ENCODE measurements around the gene UTP11.

The UTP11 gene

DNA sequence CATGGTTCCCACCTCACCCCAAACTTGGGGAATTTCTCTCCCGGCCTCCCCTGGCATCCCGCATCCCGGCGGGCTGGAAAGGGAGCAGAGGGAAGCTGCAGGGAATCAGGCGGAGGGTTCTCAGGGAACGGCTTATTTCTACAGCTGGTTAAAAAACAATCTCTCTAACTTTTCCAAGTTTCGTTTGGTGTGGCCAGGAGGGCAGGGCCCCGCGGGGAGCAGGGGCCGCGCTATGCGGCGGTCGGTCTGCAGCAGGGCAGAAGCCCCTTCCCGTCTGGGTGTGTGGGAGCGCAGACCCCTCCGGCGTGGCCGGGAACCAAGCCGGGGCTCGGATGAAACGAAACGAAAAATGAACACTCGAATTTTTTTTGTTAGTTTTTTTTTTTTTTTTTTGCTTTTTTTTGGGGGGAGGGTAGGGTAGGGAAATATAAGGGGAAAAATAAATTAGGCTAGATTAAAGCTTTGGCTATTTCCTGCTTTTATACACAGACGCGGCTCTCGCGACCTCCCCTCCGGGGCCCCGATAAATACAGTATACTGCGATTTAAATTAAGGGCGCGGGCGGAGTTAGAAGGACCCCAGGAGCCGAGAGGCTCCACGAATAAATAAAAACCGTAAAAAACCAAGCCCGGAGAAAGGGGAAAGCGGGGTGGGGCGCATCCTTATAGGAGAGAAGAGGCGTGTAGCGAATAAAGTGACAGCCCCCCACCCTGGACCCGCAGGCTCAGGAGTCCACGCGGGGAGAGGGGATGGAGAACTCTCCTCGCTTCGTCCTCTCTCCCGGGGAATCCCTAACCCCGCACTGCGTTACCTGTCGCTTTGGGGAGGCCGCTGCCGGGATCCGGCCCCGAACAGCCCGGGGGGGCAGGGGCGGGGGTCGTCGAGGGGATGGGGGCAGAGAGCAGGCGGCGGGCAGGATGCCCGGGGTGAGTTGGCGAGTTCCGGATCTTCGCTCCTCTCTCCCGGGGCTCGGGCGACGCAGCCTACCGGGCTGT lies 32.0 kb downstream of the UTP11 start:
- peak overlapping the region; percentile 51 for H3K4me3 ChIP-seq (ENCODE audit: low read length)
- TF ChIP-seq ZNF274 (IDR thresholded peaks at IDR 0.05; ENCODE audit: low read depth, low read length): no peak

DNA sequence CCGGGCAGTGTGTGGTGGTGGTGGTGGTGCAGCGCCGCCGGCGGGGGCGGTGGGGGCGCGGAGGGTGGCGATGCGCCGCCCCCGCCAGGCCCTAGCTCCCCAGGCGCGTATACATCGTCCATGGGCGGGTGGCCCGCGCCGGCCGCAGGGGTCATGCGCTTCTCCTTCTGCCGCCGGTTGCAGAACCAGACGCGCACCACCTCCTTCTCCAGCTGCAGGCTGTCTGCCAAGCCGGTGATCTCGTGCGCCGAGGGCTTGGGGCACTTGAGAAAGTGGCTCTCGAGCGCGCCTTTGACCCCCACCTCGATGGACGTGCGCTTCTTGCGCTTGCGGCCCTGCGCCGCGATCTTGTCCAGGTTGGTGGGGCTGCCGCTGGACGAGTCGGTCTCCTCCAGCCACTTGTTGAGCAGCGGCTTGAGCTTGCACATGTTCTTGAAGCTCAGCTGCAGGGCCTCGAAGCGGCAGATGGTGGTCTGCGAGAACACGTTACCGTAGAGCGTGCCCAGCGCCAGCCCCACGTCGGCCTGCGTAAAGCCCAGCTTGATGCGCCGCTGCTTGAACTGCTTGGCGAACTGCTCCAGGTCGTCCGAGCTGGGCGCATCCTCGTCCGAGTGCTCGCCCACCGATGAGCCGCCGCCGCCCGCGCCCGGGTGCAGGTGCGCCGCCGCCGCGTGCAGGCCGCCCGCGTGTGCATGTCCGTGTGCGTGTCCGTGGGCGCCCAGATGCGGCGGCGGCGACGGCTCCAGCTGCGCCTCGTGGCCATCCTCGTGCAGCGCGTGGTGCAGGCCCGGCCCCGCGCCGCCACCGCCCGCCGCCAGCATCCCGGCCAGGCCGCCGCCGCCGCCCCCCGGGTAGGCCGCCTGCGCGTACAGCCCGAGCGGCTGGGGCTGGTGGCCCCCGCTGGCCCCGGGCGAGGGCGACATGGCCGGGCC lies 33.1 kb downstream of the UTP11 start:
- H3K4me3 ChIP-seq (ENCODE audit: low read length): peak overlapping the region; percentile 21; the same call in 1 of the 2 replicates
- TF ChIP-seq ZNF274 (IDR thresholded peaks at IDR 0.05; ENCODE audit: low read depth, low read length): no peak

DNA sequence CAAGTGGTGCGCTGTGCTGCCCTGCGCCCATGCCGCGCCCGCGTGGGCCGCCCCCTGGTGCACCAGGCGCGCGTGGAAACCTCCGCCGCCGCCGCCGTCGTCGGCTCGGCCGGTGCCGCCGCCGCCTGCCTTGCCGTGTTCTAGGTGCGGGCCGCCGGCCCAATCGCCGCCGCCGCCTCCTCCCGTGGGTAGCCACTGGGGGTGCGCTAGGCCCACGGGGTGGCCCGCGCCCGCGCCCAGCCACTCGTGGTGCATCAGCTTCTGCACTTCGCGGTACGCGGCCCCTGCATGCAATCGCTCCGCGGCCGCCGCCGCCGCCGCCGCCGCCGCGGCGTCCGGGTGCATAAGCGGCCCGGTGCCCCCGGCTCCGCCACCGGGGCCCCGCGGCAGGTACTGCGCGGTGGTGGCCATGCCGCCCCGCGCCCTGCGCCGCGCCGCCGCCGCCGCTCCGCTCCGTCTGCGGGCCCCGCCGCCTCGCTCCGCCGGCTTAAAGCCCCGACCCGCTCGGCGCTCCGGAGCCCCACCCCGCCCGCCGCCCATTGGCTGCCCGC lies 33.9 kb downstream of the UTP11 start, which contains the start of gene POU3F1:
TSS of gene POU3F1 (minus strand) at position 461 of the 551 bp plus-strand sequence. CDS start at position 411, 50 bp downstream.
- H3K4me3 ChIP-seq (ENCODE audit: low read length): peak within 1 kb of the TSS; percentile 68
- TF ChIP-seq ZNF274 (IDR thresholded peaks at IDR 0.05; ENCODE audit: low read depth, low read length): no peak

DNA sequence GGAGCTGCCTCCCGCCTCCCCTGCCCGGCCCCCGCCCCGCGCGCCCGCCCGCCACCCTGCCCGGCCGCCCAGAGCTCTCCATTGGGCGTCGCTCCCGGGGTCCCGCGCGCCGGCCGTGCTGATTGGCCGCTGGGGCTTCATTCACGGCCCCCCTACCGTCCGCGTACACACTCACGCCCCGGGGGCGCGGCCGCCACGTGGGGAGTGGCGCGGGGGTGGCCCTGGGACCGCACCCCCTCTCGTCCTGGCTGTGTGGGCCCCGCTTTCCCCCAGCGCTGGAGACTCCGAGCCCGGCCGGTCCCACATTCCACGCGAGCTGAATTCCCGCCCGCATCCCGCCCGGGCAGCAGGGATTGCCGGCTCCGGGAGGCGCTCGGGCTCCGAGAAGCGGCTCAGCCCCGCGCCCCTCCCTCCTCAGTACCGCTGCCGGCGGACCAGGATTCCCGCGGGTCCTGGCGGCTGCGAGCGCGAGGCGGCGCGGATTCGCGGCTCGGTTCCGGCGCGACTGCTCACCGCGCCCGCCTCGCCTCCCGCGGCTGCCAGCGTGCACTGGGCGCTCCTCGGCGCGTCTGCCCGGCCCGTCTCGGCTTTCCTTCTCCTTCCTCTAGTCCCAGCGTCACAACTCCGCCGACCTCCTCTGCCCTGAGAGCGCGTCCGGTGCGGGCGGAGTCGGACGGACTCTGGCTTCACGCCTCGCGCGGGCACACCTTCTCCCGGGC lies 34.5 kb downstream of the UTP11 start:
- no peak for TF ChIP-seq ZNF274 (IDR thresholded peaks at IDR 0.05; ENCODE audit: low read depth, low read length)
- H3K4me3 ChIP-seq (ENCODE audit: low read length): peak overlapping the region; percentile 68

DNA sequence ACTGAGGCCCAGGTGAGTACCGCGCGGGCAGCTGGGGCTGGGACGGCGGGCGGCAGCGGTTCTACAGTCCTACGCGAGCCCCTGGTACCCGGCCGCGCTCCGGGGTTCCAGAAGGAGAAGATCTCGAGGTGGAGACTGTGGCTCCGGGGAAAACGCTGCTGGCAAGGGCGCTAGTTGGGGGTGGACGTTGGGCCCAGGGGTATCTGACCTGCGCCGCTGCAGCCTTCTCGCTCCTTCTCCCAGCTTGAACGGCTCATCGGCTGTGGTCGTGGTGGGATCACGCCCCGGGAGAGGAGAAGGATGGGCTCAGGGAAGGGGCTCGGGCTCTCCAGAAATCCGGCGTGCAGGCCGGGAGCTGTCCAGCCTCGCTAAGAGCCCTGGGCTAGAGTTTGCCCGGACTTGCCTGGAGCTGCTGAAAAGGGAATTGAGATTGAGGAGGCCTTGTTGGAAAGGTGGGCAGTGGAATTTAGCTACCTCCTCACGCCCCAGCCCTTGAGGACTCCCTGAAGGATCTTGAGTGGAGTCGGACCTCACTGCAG lies 35.1 kb downstream of the UTP11 start:
- TF ChIP-seq ZNF274 (IDR thresholded peaks at IDR 0.05; ENCODE audit: low read depth, low read length): no peak
- H3K4me3 ChIP-seq (ENCODE audit: low read length): peak overlapping the region; percentile 68; the same call in 1 of the 2 replicates

DNA sequence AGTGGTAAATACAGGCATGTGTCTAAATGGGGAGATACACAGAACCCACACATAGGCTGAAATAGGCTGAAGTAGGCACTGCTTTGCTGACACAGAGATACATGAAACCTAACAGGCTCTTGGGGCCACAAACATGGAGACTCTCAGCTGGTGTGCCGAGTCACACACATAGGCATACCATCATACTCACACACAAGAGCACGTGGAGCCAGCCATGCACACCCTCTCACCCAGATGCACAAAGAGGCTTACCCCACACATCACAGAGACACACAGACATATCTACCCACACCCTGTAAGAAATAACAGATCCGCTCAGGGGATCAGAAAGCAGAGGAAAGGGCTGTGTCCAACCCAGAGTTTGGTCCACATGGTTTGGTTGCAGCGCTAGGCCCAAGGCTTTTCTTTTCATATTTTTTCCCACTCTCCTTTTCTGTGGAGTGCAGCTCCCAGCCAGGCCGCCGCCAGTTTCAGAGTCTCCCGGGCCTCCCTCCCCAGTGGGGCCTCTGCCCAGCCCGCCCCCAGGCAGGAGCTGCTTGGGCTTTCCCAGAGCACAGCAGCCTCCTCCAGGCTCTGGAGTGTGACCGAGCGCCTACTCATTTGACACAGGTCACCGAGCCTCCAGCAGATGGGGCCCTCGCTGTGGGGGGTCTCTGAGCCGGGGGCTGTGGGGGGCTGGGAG lies 38.0 kb downstream of the UTP11 start:
- TF ChIP-seq ZNF274 (IDR thresholded peaks at IDR 0.05; ENCODE audit: low read depth, low read length): no peak
- no peak overlapping the region for H3K4me3 ChIP-seq (ENCODE audit: low read length)

DNA sequence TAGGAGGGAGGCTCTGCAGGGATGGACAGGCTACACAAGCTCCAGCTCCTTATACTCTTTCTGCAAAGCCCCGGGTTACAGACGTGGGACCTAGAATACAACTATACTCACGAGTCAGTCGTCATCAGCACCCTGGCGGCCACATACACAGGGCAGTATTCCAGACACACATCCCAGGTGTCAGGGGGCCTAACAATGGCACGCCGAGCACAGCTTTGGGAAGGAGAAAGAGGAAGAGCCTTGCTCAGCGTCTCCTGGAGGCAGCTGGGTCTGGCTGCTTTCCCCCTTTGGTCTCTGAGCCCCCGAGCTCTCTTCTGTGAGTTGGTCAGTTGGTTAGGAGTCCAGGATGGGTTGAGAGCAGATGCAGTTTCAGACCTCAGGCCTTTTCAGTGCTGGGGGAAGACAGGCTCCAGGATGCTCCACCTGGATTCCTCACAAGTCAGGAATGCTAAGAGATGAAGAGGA lies 38.6 kb downstream of the UTP11 start:
- no peak overlapping the region for H3K4me3 ChIP-seq (ENCODE audit: low read length)
- TF ChIP-seq ZNF274 (IDR thresholded peaks at IDR 0.05; ENCODE audit: low read depth, low read length): no peak

DNA sequence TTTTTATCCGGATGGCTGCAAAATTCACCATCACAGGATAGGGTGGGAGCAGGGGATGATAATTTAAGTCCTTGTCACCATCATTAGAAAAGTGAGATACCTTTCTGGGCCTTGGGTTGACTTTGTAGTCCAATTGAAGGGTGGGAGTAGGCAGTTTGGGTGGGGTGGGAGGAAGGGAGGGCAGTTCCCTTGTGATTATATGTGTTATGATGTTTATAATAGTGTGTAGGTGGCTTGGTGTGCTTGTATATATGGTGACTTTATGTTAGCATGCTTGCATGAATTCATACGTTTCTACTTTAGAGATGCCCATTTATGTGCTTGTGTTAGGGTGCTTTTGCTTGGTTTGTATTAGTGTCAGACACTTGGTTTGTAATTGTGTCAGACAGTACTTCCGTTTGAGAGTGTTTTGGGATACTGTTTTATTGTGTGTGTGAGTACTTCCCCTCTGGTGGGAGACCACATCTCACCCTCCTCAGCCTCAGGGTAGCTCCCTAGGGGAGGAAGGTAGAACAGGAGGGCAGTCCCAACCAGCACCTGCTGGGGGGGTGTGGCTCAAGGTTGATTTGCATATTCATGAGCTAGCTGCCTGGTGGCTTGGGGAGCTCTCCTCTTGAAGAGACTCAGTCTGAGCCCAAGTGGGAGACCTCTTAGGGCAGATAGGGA lies 40.3 kb downstream of the UTP11 start:
- no peak overlapping the region for H3K4me3 ChIP-seq (ENCODE audit: low read length)
- no peak for TF ChIP-seq ZNF274 (IDR thresholded peaks at IDR 0.05; ENCODE audit: low read depth, low read length)

DNA sequence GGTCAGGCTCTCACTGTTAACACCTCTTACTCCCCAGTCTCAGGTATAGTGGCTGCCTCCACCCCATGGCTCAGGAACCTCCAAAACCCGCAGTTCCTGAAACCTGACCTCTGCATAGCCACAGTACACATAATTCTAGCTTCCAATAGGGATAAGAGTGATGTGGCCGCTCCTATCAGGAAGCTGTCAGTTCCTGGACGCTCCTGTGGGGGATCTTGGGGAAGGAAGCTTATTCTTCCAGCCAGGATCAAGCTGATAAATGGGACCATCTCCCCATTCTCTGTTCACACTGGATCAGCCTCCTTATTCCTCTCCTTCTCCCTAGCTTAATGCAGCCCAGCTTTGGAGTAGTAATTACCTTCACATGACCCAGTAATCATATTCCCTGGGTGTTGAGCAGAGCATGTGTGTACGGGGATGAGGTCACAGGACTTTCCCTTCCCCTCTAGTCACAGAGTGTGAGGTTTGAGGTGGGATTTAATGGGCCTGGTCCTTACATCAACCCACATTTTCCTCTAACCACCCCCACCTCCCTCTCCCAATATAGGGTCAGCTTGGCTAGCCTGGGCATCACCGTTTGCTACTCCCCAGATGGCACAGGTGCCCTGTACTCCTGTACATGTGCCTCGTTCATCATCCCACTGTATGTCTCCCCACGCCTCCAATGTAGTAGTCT lies 41.0 kb downstream of the UTP11 start:
- H3K4me3 ChIP-seq (ENCODE audit: low read length): no peak overlapping the region
- no peak for TF ChIP-seq ZNF274 (IDR thresholded peaks at IDR 0.05; ENCODE audit: low read depth, low read length)

DNA sequence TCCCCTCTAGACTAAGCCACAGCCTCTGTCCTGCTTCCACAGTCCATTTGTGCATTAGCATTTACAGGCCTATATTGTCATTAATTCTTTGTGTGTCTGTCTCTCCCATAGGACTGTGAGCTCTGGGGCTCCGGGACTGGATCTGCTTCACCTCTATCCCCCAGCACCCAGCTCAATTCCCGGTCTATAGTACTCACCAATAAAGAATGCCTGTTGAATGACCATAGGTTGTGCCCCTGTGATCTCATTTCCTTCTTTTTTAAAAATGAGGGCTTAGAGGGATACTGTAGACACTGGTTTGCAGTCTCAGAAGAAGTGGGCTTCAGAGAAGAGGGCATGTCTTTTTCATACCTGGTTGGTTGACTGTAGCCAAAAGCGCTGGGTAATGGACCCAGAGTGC lies 42.9 kb downstream of the UTP11 start:
- H3K4me3 ChIP-seq (ENCODE audit: low read length): no peak overlapping the region
- no peak for TF ChIP-seq ZNF274 (IDR thresholded peaks at IDR 0.05; ENCODE audit: low read depth, low read length)

DNA sequence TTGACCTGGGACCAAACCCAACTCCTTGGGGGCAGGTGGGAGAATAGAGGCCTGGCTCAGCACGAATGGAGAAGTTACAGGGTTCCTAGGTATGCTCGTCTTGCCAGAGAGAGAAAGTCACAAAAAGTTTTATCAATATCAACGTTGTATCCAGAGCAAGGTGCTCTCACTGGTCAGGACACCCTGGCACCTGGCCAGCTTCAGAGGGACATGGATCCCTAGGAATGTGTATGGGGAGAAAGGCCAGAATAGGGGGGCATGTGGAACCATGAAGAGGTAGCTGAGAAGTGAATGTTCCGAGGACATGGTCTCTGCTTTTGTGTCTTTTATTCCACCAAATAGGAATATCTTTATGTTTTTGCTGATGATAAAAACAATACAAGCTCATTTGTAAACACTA lies 43.4 kb downstream of the UTP11 start:
- H3K4me3 ChIP-seq (ENCODE audit: low read length): no peak overlapping the region

More for the DNA sequence above, 43.4 kb downstream of the UTP11 start:
- no peak for TF ChIP-seq ZNF274 (IDR thresholded peaks at IDR 0.05; ENCODE audit: low read depth, low read length)
